ENCODE data around the gene XXYLT1.

XXYLT1 gene

GRCh38 chr3:195084746-195085145 lies 186.2 kb downstream of the XXYLT1 start:
- DNase-seq (ENCODE audit: extremely low read depth, insufficient read length) = no peak
- Histone ChIP-seq H3K4me3 (replicated peaks; ENCODE audit: low read depth, low read length) (no peak overlapping the region), H3K36me3 (ENCODE audit: control insufficient read depth, insufficient read depth, low read length) (no peaks in the 10 kb centered on the region), H3K27me3 (replicated peaks; ENCODE audit: control insufficient read depth, insufficient read depth, low read length) (no peaks in the 10 kb centered on the region)
- TF ChIP-seq, protein P1, sequence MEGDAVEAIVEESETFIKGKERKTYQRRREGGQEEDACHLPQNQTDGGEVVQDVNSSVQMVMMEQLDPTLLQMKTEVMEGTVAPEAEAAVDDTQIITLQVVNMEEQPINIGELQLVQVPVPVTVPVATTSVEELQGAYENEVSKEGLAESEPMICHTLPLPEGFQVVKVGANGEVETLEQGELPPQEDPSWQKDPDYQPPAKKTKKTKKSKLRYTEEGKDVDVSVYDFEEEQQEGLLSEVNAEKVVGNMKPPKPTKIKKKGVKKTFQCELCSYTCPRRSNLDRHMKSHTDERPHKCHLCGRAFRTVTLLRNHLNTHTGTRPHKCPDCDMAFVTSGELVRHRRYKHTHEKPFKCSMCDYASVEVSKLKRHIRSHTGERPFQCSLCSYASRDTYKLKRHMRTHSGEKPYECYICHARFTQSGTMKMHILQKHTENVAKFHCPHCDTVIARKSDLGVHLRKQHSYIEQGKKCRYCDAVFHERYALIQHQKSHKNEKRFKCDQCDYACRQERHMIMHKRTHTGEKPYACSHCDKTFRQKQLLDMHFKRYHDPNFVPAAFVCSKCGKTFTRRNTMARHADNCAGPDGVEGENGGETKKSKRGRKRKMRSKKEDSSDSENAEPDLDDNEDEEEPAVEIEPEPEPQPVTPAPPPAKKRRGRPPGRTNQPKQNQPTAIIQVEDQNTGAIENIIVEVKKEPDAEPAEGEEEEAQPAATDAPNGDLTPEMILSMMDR (IDR thresholded peaks at IDR 0.05; ENCODE audit: insufficient read depth, low read length, poor library complexity, severe bottlenecking) = no peak

DNA sequence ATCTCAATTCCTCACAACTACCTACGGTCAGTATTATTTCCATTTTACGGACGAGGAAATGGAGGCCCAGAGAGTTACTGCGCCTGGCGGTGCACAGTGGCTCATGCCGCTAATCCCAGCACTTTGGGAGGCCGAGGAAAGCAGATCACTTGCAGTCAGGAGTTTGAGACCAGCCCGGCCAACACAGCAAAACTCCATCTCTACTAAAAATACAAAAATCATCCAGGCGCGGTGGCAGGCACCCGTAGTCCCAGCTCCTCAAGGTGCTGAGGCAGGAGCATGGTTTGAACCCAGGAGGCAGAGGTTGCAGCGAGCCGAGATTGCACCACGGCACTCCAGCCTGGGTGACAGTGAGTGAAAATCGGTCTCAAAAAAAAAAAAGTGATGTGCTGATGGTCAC lies 187.3 kb downstream of the XXYLT1 start:
- Histone ChIP-seq H3K36me3 (ENCODE audit: control insufficient read depth, insufficient read depth, low read length) (no peaks in the 10 kb centered on the region), H3K27me3 (replicated peaks; ENCODE audit: control insufficient read depth, insufficient read depth, low read length) (no peaks in the 10 kb centered on the region), H3K4me3 (replicated peaks; ENCODE audit: low read depth, low read length) (no peak overlapping the region)
- no peak for DNase-seq (ENCODE audit: extremely low read depth, insufficient read length)
- TF ChIP-seq, protein P1 (IDR thresholded peaks at IDR 0.05; ENCODE audit: insufficient read depth, low read length, poor library complexity, severe bottlenecking) = no peak

GRCh38 chr3:195082811-195083210 lies 188.1 kb downstream of the XXYLT1 start:
- no peak for DNase-seq (ENCODE audit: extremely low read depth, insufficient read length)
- Histone ChIP-seq H3K4me3 (replicated peaks; ENCODE audit: low read depth, low read length) (no peak overlapping the region), H3K36me3 (ENCODE audit: control insufficient read depth, insufficient read depth, low read length) (no peaks in the 10 kb centered on the region), H3K27me3 (replicated peaks; ENCODE audit: control insufficient read depth, insufficient read depth, low read length) (no peaks in the 10 kb centered on the region)
- TF ChIP-seq, protein P1 (IDR thresholded peaks at IDR 0.05; ENCODE audit: insufficient read depth, low read length, poor library complexity, severe bottlenecking) = no peak

DNA sequence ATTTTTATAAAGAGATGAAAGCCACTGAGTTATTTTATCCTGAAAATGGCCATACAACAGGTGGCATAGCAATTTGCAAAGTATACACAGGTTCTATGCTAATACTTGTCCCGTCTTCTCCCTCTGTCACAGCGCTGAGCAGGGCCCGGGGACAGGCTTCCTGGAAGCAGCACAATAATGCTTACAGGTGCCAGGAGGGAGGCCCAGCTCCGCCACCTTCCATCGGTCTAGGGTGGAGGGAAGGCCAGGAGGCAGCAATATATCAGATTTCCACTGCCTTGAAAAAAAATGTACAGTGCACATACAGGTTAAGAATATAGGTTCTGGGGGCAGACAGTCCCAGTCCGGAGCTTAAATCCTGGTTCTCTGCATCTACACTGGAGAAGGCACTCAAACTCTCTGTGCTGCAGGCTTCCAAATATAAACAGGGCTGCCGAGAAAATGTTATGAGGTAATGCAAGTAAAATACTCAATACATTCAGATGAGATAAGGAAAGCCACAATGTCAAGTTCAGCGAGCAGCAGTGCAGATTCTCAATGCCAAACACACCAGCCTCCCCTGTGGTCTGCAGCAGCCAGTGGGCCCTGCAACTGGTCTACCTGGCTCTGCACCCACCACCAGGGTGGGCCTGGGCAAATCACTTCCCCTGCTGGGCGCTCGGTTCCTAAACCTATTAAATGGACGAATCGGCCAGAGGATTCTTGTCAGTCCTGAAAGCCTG lies 189.6 kb downstream of the XXYLT1 start:
- no peak overlapping the region for H3K4me3 ChIP-seq (replicated peaks; ENCODE audit: low read depth, low read length)
- H3K36me3 ChIP-seq (ENCODE audit: control insufficient read depth, insufficient read depth, low read length) = no peaks in the 10 kb centered on the region
- H3K27me3 ChIP-seq (replicated peaks; ENCODE audit: control insufficient read depth, insufficient read depth, low read length) = no peaks in the 10 kb centered on the region
- DNase-seq (ENCODE audit: extremely low read depth, insufficient read length) = no peak
- TF ChIP-seq, protein P1 (IDR thresholded peaks at IDR 0.05; ENCODE audit: insufficient read depth, low read length, poor library complexity, severe bottlenecking) = no peak

GRCh38 chr3:195080571-195081151 lies 190.3 kb downstream of the XXYLT1 start:
- no peaks in the 10 kb centered on the region for H3K36me3 ChIP-seq (ENCODE audit: control insufficient read depth, insufficient read depth, low read length)
- H3K4me3 ChIP-seq (replicated peaks; ENCODE audit: low read depth, low read length) = no peak overlapping the region
- DNase-seq (ENCODE audit: extremely low read depth, insufficient read length) = no peak
- no peaks in the 10 kb centered on the region for H3K27me3 ChIP-seq (replicated peaks; ENCODE audit: control insufficient read depth, insufficient read depth, low read length)
- TF ChIP-seq, protein P1 (IDR thresholded peaks at IDR 0.05; ENCODE audit: insufficient read depth, low read length, poor library complexity, severe bottlenecking) = no peak
